ENCODE measurements around the gene CGA. TPM values are rescaled to one million over a fixed set of nuclear protein-coding genes. Genes with fewer than 3 reads are reported as not detected.

CGA gene
- total and polyA plus RNA-seq, 2 donors (not counting 1 experiment from before 2014, with no cell fraction given) = not detected

- Histone ChIP-seq H3K4me2 (replicated peaks; ENCODE audit: low read depth, low read length, poor library complexity, severe bottlenecking) (no peak overlapping the region), H3K9me3 (ENCODE audit: control extremely low read depth in 1 of 3, control insufficient read depth in 2 of 3, insufficient read depth in 1 of 3, low read length in 2 of 3) (peaks cover 0 to 5% (median 0%) of the 10 kb centered on the region in 3 donors), H3K9ac (ENCODE audit: low read length) (no peak overlapping the region), H3K27me3 (replicated peaks in 1 of 4; ENCODE audit: control extremely low read depth in 1 of 4, control insufficient read depth in 3 of 4, insufficient read depth in 4 of 4, low read length in 3 of 4) (peaks cover 0 to 3% (median 0%) of the 10 kb centered on the region in 4 experiments), H4K20me1 (ENCODE audit: control insufficient read depth, insufficient read depth, low read length, poor library complexity, severe bottlenecking) (no peaks in the 10 kb centered on the region), H3K4me3 (ENCODE audit: control extremely low read depth in 1 of 5, extremely low read depth in 1 of 5, insufficient read depth in 1 of 5, low read depth in 2 of 5, low read length in 4 of 5) (no peak overlapping the region), H3K27ac (ENCODE audit: low read length in 2 of 2) (no peak overlapping the region), H3K36me3 (replicated peaks in 1 of 2; ENCODE audit: control extremely low read depth in 1 of 2, control insufficient read depth in 1 of 2, extremely low read depth in 1 of 2, insufficient read depth in 2 of 2, low read length in 1 of 2) (no peaks in the 10 kb centered on the region), H3K4me1 (ENCODE audit: control insufficient read depth in 2 of 2, insufficient read depth in 2 of 2, low read length in 2 of 2) (no peaks in the 10 kb centered on the region), H2AFZ (ENCODE audit: insufficient read depth, low read depth, low read length, poor library complexity, severe bottlenecking) (no peak overlapping the region), H3K79me2 (ENCODE audit: control insufficient read depth, insufficient read depth, low read length) (no peaks in the 10 kb centered on the region)
- no CpG with 5 or more reads among the region's 4 CpGs for WGBS (ENCODE audit: insufficient coverage)
- Mint-ChIP-seq H3K27ac (no peak overlapping the region), H3K27me3 (peaks cover 9% of the 10 kb centered on the region), H3K4me1 (peaks cover 23% of the 10 kb centered on the region), H3K9me3 (ENCODE audit: insufficient read depth) (no peaks in the 10 kb centered on the region), H3K4me3 (no peak overlapping the region)
- ATAC-seq (ENCODE audit: low read depth) (no peak), DNase-seq (no peak)
- intact Hi-C loops (cut with micrococcal nuclease) = no loop called here
- TF ChIP-seq, protein P1, sequence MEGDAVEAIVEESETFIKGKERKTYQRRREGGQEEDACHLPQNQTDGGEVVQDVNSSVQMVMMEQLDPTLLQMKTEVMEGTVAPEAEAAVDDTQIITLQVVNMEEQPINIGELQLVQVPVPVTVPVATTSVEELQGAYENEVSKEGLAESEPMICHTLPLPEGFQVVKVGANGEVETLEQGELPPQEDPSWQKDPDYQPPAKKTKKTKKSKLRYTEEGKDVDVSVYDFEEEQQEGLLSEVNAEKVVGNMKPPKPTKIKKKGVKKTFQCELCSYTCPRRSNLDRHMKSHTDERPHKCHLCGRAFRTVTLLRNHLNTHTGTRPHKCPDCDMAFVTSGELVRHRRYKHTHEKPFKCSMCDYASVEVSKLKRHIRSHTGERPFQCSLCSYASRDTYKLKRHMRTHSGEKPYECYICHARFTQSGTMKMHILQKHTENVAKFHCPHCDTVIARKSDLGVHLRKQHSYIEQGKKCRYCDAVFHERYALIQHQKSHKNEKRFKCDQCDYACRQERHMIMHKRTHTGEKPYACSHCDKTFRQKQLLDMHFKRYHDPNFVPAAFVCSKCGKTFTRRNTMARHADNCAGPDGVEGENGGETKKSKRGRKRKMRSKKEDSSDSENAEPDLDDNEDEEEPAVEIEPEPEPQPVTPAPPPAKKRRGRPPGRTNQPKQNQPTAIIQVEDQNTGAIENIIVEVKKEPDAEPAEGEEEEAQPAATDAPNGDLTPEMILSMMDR (IDR thresholded peaks at IDR 0.05) = no peak
- no peak for TF ChIP-seq EZH2 (IDR thresholded peaks at IDR 0.05; ENCODE audit: borderline replicate concordance, insufficient read depth, low read depth, low read length, poor library complexity, severe bottlenecking)
- CTCF ChIA-PET = interaction anchor here (1.5 kb wide), 1 partner anchor 39 kb away, joined by 3 read pairs; no protein-coding TSS in a partner anchor
- POLR2A ChIA-PET = no interaction called here
Measured at GRCh38 chr6:87118054-87118453, 23.1 kb upstream of the CGA start.

DNA sequence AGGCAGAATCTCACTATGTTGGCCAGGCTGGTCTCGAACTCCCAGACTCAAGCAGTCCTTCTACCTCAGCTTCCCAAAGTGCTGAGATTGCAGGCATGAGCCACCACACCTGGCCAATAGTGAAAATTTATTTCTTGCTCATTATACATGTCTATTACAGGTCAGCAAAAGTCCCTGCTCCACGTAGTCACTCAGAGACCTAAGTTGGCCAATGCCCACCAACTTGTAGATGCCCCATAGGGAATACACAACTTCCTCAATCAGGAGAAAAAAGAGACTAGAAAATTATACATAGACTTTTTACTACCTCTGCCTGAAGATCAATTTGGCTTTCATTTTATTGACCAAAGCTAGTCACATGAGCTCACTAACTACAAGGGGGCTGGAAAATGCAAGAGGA, 22.0 kb upstream of the CGA start:
- Histone ChIP-seq H3K9me3 (ENCODE audit: control extremely low read depth in 1 of 3, control insufficient read depth in 2 of 3, insufficient read depth in 1 of 3, low read length in 2 of 3) (peaks cover 0 to under 1% (median 0%) of the 10 kb centered on the region in 3 donors), H3K4me2 (replicated peaks; ENCODE audit: low read depth, low read length, poor library complexity, severe bottlenecking) (no peak overlapping the region), H3K79me2 (ENCODE audit: control insufficient read depth, insufficient read depth, low read length) (no peaks in the 10 kb centered on the region), H3K27me3 (replicated peaks in 1 of 4; ENCODE audit: control extremely low read depth in 1 of 4, control insufficient read depth in 3 of 4, insufficient read depth in 4 of 4, low read length in 3 of 4) (no peaks in the 10 kb centered on the region), H3K27ac (ENCODE audit: low read length in 2 of 2) (no peak overlapping the region), H3K9ac (ENCODE audit: low read length) (no peak overlapping the region), H3K4me1 (ENCODE audit: control insufficient read depth in 2 of 2, insufficient read depth in 2 of 2, low read length in 2 of 2) (no peaks in the 10 kb centered on the region), H4K20me1 (ENCODE audit: control insufficient read depth, insufficient read depth, low read length, poor library complexity, severe bottlenecking) (no peaks in the 10 kb centered on the region), H2AFZ (ENCODE audit: insufficient read depth, low read depth, low read length, poor library complexity, severe bottlenecking) (no peak overlapping the region), H3K4me3 (ENCODE audit: control extremely low read depth in 1 of 5, extremely low read depth in 1 of 5, insufficient read depth in 1 of 5, low read depth in 2 of 5, low read length in 4 of 5) (no peak overlapping the region), H3K36me3 (replicated peaks in 1 of 2; ENCODE audit: control extremely low read depth in 1 of 2, control insufficient read depth in 1 of 2, extremely low read depth in 1 of 2, insufficient read depth in 2 of 2, low read length in 1 of 2) (no peaks in the 10 kb centered on the region)
- intact Hi-C loops (cut with micrococcal nuclease) = no loop called here
- H3K4me3 Mint-ChIP-seq = no peak overlapping the region
- DNase-seq = no peak
- no peak for TF ChIP-seq EZH2 (IDR thresholded peaks at IDR 0.05; ENCODE audit: borderline replicate concordance, insufficient read depth, low read depth, low read length, poor library complexity, severe bottlenecking)
- TF ChIP-seq, protein P1 (IDR thresholded peaks at IDR 0.05) = no peak
- H3K4me1 Mint-ChIP-seq = peaks cover 21% of the 10 kb centered on the region
- no peak for ATAC-seq (ENCODE audit: low read depth)
- H3K9me3 Mint-ChIP-seq (ENCODE audit: insufficient read depth) = no peaks in the 10 kb centered on the region
- ChIA-PET CTCF (interaction anchor here (1.5 kb wide), 1 partner anchor 38 kb away, joined by 3 read pairs; no protein-coding TSS in a partner anchor), POLR2A (no interaction called here)
- 100% methylated on average over 1 of the region's 2 CpGs for WGBS (ENCODE audit: insufficient coverage)
- H3K27me3 Mint-ChIP-seq = peaks cover 2% of the 10 kb centered on the region
- H3K27ac Mint-ChIP-seq = no peak overlapping the region
